RPMI8226 (cell line): ENCODE measurements around the gene POLR1D.

Experiments used
- DNase-seq: peaks from one replicate; pipeline ENCODE4 v3.0.0-alpha.2; 2015

POLR1D gene, protein sequence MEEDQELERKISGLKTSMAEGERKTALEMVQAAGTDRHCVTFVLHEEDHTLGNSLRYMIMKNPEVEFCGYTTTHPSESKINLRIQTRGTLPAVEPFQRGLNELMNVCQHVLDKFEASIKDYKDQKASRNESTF

DNA sequence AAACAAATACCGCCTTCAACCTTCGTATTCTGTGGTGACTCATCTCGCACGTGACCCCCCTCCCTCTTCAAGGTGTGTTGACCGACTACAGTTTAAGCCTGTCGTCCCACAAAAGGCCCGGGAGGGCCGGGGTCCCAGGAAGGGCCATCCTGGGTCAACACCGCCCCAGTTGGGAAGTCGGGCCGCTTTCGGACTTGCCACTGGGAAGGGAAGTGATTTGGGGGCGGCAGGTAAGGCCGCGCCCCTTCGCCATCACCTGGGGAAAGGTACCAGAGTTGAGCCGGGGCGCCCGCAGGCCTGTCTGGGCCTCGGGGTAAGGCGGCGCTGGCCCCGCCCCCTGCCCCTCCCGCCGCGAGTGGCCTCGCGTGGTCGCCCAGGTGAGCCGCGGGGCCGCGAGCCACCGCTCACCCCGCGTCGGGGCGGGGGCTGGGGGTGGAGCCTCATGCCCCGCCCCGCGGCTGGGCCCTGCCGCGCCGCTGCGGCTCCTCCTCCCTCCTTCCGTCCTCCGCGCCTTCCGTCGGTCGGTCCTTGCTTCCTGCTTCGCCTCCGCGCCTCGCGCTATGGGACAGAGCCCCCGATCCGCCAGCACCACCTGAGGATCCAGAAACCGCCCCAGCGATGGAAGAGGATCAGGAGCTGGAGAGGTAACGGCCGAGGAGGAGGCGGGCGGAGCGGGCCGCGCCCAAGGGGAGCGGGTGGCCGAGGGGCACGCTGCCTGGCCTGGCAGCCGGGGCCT, at the start of gene POLR1D:
POLR1D (plus strand) TSS at position 527 of the 736 bp plus-strand sequence; CDS start at position 619, 92 bp downstream.
- peak; percentile 92 for DNase-seq

DNA sequence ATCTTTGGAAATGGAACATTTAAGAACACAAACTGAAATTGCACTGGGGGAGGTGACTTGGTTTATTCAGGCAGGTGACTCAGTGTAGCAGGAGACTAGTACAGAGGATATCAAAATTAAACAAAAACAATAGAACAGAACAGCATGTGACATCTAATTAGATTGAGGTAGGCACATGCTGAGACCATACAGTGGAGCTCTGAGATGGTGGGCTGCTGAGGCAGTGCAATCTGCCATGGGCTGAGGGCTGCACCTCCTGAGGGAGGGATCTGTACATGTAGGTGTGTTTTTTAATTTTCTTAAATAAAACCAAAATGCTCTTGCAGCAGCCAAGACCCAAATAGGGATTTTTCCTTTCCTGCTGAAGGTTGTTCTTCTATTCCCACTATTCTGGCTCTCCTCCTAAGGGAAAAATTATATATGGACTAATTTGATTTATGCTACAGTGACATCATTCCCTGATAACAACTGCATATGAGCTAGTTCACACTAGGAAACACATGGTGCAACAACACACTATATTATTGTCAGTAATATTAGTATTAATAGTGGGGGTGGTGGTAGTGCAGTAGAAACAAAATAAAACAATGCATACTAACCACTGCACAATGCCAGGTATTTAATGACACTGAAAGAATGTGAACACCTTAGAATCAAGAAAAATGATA, 49.3 kb upstream of the POLR1D start:
- DNase-seq: no peak

DNA sequence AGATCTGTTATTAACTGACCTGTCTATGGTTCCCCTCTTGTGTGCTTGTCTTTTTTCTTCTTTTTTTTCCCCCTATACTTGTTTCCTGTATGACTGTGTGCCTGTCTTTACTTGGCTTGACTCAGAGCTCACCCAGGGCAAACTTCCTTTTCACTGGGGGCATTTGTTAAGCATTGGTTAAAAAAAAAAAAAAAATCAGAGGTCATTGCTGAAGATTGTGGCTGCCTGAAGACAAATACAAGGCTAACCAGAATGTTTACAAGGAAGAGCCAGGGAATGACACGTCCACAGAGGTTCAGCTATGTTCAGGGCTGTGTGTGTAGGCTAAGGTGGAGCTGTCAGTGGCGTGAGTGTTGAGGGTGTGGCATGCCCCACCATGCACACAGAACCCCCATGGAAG, 48.4 kb upstream of the POLR1D start:
- no peak for DNase-seq

DNA sequence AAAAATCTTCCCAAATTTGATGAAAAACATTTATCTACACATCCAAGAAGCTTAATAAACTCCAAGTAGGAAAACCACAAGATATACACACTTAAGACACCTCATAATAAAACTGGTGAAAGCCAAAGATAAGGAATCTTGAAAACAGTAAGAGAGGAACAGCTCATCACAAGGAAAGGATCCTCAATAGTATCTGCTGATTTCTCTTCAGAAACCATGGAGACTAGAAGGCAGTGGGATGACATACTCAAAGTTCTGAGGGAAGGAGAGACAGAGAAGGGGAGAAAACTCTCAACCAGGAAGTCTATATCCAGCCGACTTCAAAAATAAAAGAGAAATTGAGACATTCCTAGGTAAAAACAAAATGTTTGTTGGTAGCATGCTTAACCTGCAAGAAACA, 47.0 kb upstream of the POLR1D start:
- no peak for DNase-seq

DNA sequence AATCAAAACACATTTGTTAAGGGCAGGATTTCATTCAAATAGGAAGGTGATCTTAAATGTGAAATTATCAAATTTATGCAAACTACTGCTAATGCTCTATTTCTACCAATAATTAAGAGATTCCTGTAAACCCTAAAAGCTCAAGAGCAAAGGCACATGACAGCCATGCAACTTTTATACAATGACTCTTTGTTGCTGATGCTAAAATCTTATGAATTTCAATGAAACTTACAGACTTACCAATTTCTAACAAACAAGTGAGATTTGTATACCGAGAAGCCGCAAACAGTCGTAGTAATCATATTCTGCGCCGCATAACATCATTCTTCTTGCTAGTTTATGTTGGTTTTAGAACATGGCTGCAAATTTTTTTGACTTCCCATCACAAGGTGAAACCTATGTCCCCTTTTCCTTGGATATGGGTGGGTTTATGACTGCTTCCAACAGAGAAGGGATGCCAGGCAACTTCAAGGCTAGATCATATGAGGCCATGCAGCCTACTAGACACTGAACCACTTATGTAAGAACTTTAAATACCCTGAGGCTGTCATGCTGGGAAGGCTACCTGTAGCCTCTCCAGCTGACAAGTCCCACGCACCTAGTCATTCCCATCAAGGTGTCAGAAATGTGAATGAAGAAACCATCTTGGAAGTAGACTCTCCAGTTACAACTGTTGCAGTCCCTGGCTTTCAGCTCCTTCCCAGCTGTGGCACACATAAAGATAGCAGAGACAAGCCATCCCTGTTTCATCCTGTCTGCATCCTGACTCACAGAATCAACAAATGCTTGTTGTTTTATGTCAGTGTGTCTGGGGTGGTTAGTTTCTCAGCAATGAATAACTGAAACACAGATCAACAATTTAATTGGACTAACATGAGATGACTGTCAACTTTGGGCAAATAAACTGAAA, 43.3 kb upstream of the POLR1D start:
- DNase-seq: no peak

DNA sequence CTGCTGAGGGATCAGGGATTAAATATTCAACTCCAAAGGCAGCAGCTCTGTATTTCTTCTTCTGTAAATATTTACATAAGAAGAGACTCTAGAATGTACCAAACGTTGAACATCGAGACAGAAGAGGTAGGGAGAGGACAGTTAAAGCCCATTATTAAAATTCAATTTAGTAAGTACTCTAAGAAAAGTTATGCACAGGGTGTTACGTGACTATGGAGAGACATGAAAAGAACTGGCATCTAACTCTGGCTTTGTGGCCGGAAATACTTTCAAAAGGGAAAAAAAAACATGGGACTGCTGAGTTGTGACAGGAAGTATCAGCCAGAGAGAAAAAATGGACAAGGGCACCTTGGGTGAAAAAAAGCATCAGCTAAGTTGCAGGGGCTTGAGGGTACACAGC, 38.0 kb upstream of the POLR1D start:
- no peak for DNase-seq

DNA sequence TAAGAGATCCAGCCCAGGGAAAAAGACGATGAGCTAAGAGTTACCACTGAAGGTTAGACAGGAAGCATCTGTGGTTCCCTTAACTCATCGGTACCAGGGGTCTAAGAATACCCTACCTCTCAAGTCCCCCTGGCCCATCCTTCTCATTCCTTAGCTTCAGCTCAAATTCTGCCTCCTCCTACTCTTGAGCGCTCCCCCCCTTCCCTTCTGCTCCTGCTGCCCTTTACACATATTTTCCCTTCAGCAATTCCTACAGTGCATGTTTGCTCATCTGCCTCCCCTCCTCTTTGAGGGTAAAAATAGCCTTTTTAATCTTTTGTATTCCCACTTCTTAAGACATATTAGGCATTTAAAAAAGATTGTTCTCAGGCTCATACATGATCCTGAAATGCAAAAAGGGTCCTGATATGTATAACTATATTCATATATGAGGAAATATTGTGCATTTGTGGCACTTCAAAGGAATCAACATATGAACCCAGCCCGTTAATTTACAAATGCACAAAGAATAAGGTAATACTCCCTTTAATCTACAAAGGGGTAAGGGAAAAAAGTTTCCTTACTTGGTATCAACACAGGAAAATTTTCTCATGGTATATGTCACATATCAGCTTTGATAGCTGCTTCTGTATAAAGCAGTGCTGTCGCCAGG, 34.5 kb upstream of the POLR1D start:
- DNase-seq: no peak

DNA sequence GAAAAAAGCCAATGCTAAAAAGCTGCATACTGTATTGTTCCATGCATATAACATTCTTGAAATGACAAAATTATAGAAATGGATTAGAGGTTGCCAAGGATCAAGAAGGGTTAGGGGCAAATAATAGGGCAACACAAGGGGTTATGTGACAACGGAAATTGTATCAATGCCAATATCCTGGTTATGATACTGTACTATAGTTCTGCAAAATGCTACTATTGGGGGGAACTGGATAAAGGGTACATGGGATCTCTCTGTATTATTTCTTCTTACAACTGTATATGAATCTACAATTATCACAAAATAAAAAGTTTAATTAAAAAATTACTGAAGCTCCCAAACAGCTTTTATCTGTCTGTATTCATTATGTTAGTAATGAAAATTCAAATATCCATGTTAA, 33.3 kb upstream of the POLR1D start:
- no peak for DNase-seq

DNA sequence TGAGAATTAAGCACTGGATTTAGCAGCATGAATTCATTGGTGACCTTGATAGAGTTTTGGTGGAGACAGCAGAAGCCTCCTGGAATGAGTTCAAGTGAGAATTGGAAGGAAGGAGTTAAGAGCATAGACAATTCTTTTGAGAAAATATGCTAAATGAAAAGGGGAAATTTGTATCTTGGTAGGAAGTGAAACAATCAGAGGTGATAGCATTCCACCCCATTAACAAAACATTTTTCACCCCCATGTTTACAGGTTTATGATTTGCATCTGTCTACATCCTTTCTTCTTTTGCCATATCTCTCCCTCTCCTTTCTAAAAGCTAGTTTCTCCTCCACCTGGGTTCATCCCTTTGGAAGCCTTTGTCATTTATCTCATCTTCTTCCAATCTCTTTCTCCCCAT, 28.8 kb upstream of the POLR1D start:
- no peak for DNase-seq

DNA sequence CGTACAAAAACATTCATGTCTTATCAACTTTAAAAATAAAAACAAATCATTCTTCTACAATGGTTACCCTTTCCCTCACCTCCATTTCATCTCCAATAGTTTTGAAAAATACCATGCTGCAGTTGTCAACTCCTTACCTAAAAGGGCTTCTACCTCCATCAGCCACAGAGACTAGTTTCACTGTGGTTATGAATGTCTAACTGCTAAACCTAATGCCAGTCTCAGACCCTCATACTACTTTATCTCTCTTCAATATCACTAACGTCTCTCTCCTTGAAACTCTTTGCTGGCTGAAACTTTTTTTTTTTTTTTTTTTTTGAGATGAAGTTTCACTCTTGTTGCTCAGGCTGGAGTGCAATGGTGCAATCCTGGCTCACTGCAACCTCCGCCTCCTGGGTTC, 28.4 kb upstream of the POLR1D start:
- DNase-seq: no peak

DNA sequence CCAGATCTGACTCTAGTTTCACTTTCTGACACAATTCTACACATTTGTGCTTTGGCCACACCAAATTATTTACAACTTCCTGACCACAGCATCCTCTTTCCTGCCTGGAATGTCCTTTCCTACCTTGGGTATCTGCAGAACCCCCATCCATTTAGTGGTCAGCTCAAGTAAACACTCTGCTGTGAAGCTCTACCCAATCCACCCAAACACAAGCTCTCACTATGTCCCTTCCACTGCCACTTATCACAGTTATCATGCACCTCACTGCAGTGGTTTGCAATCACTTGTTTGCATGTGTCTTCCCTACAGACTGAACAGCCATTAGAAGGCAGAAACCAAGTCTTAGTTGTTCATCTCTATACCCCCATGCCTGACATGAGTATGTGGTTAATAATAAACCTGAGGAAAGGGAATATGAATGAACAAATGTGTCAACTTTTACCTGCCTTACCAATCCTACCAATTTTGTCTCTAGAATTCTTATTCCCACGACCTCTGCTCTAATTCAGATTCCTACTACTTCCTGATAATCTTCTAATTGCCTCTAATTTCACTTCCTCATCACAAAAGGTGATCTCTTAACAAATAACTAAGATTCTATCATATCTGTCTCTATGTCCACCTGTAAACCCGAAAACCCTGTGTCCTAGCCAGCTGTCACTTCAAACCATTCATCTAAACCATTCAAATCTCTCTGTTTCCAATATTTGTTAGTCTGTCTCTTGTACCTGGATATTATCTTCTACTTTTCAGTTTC, 26.5 kb upstream of the POLR1D start:
- no peak for DNase-seq

DNA sequence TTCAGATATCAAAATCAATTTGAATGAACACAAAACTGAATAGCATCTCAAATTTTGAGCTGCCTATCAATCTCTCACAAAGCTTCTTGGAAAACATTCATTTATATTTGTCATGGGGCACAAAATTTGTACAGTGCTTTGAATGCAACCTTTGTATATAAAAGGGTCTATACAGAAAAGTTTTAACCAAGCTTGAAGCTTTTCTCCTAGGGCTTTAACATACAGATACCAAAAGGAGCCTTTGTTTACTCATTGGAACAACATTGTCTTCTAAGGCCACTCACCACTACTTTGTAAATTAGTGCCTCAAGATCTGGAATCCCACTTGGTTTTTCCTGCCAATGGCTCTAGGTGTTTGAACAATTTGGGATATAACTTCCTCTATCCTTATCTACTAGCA, 22.6 kb upstream of the POLR1D start:
- DNase-seq: no peak

DNA sequence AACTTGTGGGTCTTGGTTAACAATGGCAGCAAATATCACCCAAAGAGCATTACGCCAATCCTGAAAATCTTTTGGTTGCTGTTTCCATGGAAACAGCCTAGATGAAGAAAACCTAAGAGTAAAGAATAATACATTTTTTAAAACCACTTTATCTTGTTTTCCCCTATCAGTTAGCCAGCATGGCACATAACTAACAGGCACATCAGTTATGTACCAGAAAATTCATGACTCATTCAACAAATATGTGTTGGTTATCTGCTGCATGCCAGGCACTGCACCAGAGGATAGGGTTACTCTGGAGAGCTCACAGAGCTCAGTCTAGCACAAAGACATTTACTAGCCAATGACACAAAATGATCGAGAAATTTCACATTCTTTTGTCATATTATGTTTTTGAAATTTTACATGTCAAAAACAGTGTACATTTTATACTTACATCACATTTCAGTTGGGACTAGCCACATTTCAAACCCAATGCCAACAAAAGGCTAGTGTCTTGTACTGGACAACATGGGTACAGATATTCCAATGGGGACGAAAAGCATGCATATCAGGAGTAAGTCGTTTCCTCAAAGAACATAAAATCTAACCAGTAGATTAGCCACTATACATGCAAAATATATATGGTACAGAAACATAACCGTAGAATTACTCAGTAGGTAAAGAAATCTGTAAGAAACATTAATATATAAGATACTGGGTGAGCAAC, 21.7 kb upstream of the POLR1D start:
- DNase-seq: no peak

DNA sequence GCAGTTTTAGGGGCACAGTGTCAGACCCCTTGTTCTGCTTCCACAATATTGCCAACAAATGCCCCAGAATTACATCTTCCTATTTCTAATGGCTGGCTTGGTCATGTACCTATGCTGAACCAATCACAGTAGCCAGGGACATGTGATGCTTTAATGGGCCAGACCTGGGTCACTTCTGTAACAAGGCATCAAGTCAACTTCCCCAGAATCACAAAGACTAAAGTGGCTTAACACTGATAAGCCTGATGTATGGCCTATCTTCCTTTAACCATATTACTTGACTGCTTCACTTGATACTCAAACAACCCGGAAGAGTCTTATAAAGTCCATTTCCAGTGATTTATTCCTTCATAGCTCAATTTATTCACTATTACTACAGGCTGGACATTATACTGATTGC, 21.0 kb upstream of the POLR1D start:
- DNase-seq: no peak

DNA sequence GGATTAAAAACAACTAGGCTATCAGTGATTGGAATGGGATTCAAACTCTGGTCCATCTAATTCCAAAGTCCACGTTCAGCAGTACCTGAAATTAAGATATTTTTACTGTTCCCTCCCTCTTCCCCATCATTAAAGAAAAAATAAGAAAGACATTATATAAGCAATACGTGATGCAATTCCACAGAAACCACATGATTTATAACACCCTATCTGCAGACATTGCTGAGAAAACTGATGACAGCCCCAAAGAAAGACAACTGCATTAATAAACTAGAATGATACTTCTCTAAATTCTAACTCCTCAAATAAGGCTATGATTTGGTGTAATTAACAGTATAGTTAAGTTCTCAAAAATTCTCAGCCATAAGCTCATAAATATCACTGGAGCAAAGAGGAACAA, 20.5 kb upstream of the POLR1D start:
- no peak for DNase-seq

DNA sequence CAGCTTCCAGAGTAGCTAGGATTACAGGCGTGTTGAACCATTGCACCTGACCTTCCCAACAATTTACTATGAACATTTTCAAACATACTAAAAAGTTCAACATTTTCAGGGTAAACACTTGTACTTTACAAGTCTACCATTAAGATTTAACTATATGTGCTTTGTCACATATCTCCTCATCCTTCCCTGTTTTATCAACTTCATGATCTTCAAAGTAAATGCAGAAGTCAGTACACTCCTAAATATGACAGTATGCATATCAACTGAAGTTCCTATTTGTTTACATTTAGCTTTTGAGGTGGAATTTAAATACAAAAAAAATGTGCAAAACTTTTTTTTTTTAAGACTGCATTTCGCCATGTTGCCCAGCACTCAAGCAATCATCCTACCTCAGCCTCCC, 19.9 kb upstream of the POLR1D start:
- DNase-seq: no peak

DNA sequence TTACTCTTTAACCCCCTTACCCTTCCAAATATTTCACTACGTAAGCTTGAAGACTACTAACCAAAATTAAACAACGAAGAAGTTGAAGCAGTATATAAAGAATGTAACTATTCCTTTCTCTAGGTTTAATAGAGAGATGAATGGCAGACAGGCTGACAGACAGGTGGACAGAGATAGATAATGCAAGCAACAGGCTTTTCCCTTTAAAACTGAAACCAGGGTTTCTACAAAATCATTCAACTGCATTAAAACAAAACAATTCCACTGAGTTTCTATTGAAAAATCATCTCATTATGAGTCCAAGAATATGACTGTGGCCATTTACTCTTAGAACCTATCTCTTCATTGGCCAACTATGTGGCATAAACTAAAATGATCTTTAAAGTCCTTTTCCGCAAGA, 16.6 kb upstream of the POLR1D start:
- DNase-seq: no peak

DNA sequence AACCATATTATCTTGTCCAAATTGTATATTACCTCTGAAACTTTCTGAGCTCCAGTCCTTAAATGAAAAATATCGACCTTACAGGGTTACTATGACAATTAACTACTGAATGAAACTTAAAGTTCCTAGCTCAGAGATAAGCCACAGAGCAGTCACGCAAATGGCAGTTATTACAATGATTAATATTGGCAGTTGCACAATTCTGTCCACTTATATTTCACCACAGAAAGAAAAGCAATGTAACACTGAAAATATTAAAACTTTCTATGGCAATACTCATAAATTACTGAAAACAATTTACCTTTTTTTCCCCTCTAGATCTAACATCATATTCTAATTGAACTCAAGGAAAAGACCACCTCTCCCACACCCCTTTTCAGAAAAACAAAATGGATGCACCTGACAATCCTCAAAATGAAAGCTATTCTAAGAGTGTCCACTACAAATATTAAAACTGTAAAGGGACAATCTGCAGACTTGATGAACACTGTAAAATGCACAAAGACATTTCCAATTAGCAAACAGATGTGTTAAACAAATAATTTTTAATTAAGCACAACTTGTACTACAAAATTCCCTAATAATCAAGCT, 16.0 kb upstream of the POLR1D start:
- DNase-seq: no peak

DNA sequence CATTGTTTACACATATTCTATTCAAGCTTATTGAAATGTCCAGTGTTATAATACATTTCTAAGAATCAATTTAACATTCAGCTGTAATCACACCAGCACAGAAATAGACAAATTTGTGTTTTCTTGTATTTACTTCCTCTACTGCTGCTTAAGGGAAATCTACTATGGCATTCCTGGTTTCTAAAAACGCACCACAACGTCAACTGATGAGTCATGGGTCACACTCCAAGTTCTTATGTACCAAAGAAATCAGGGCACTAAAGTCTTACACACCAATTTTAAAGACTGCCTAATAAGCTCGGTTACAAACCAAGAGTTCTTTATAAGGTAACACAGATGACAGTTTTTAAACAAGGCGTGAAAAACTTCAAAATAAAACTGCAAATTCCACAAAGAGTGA, 14.6 kb upstream of the POLR1D start:
- DNase-seq: peak; percentile 14

DNA sequence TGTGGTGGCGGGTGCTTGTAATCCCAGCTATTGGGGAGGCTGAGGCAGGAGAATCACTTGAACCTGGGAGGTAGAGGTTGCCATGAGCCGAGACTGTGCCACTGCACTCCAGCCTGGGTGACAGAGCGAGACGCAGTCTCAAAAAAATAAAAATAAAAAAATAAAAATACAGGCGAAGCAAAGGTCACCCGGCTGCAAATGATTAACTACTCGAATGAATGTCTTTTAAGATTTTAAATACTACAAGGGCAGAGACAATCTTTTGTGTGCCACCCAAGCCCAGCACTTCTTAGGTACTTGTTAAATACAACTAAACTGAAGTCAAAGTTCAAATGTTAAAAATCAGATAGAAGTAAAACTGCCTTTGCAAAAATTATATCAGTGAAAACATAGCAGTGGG, 8.1 kb upstream of the POLR1D start:
- DNase-seq: no peak

DNA sequence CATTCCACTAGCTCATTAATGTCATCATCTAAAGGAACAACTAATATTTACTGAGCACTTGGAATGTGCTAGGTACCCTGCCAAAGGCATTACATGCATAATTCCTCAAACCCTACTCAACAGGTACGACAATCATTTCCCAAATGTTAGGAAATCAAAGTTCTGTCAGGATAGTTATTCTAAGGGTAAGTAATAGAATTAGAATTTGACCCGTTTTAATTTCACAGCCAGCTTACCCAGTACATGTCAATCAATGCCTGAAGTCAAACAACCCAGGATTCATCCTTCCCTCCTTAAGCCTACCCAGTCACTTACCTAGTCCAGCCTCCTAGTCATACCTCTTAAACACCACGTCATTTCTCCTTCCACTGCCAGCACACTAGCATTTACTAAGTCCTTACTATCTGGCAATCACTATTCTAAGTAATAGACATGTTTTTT, 3.8 kb upstream of the POLR1D start:
- DNase-seq: no peak
